Right lobe of liver (tissue), 6 donors: ENCODE measurements around the gene ATF1. TPM values are rescaled to one million over a fixed set of nuclear protein-coding genes. Genes with fewer than 3 reads are reported as not detected.
"Not testable (repeated sequence)": the region's sequence is repeated elsewhere in the genome, so short reads cannot be mapped to it uniquely, and the experiment has no call there.

Source experiments
- ATAC-seq, 4 donors: fragments of 200-7000 bp; cut with Tn5 transposase; one replicate each; pipeline ENCODE4 v1.9.1; 2020; ENCODE audit warnings: mild to moderate bottlenecking in 4 of 4, moderate library complexity in 4 of 4
- DNase-seq, 3 donors: peaks; one replicate each; pipeline ENCODE4 v3.0.0-alpha.2; 2020
- H3K27ac ChIP-seq, 3 donors: fragments of 200-600 bp; one replicate each; pipeline ENCODE4 v1.8.0; 2022
- H3K27me3 ChIP-seq, 2 donors: fragments of 200-600 bp; one replicate each; pipeline ENCODE4 v1.8.0; 2022
- H3K36me3 ChIP-seq, 4 donors: fragments of 200-600 bp; sonication (generic) in 1 of 4; one replicate each; pipeline versions ENCODE4 v1.5.1 to v1.8.0; 2017 to 2022; ENCODE audit warnings: control low read depth in 1 of 4
- H3K4me1 ChIP-seq, 4 donors: fragments of 200-600 bp; sonication (generic) in 1 of 4; one replicate each; pipeline versions ENCODE4 v1.5.1 to v1.8.0; 2017 to 2022; ENCODE audit warnings: control low read depth in 1 of 4
- H3K4me3 ChIP-seq, 3 donors: fragments of 200-600 bp; one replicate each; pipeline ENCODE4 v1.8.0; 2022
- H3K9me3 ChIP-seq, 4 donors: fragments of 200-600 bp; sonication (generic) in 1 of 4; one replicate each; pipeline versions ENCODE4 v1.5.1 to v1.8.0; 2017 to 2022; ENCODE audit warnings: control low read depth in 1 of 4
- POLR2A ChIP-seq: fragments of 450-650 bp; IDR thresholded peaks from one replicate; pipeline ENCODE4 v1.6.1; 2017; ENCODE audit warnings: antibody characterized with exemption, mild to moderate bottlenecking
- WGBS: methylation state at CpG from one replicate; pipeline ENCODE4 v1.1.6; 2018; ENCODE audit warnings: low coverage, low lambda C conversion rate; ENCODE audit not compliant: insufficient coverage; ENCODE audit errors: missing lambda C conversion rate; 5-methylcytosine and 5-hydroxymethylcytosine counted together
- intact Hi-C, 2 donors: fragments of 100-400 bp; cut with DNase I; formaldehyde crosslinking; loops; one replicate each; pipeline versions ENCODE4 v1.11.2 to v1.14.1; 2022
- total RNA-seq, 6 experiments: library from RNA; depleted of rRNA in 2 of 6; stranded (reverse); fragments of >200 nt in 2 of 6; fragmentation: NEBNext Ultra II Directional in 3 of 6; extraction: Animal tissue kit (Norgen Biotek cat#: 25700) in 3 of 6; gene quantifications; one replicate each; pipeline versions ENCODE4 v1.1.0 to v1.2.4, GENCODE V29; 2016 to 2023
- TF ChIP-seq, protein P1 (sequence below), 4 donors: fragments of 200-600 bp in 3 of 4; fragments of 450-650 bp in 1 of 4; IDR thresholded peaks; one replicate each; pipeline versions ENCODE4 v1.5.1 to v1.8.0; 2016 to 2022; ENCODE audit warnings: antibody characterized with exemption in 4 of 4, mild to moderate bottlenecking in 2 of 4
- donor health status: DM: no; HTN: yes; CAD: no.
- donor health status: DM: no; HTN: no; CAD: no.
- donor health status: DM: no; HTN: no; CAD: no.
- donor health status: DM: no; HTN: yes; CAD: no.
- donor health status: DM: no; HTN: yes; CAD: no.

ATF1 gene
- total RNA-seq, 6 experiments from 2014 or later = 7.3 to 19.9 (median 13.4) TPM

DNA sequence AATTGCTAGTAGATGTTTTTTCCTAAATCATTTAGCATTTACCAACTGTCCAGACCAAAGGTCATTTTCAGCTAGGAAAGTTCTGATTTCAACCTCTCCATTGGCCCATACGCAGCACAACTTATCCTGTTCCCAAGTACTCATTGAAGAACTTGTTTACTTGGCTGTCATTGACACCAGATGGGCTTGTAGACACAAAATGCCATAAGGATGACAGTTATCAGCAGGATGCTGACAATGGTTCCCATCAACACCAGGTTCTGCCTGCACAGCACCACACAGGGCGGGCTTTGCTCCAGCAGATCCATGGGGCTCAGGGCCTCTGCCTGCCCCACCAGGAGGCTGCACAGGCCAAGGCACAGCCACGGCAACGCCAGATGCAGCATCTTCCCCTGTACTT, 42.3 kb downstream of the ATF1 start:
- H3K27ac ChIP-seq = no peak overlapping the region
- ATAC-seq (no peak), DNase-seq (no peak)
- H3K9me3 ChIP-seq = no peaks in the 10 kb centered on the region
- H3K27me3 ChIP-seq = no peaks in the 10 kb centered on the region
- H3K4me3 ChIP-seq = no peak overlapping the region
- H3K36me3 ChIP-seq = peaks cover 0 to 10% (median 8%) of the 10 kb centered on the region in 4 donors
- intact Hi-C loops = no loop called here
- 88% methylated on average over 4 of the region's 4 CpGs for WGBS
- no peak for TF ChIP-seq POLR2A
- TF ChIP-seq, protein P1, sequence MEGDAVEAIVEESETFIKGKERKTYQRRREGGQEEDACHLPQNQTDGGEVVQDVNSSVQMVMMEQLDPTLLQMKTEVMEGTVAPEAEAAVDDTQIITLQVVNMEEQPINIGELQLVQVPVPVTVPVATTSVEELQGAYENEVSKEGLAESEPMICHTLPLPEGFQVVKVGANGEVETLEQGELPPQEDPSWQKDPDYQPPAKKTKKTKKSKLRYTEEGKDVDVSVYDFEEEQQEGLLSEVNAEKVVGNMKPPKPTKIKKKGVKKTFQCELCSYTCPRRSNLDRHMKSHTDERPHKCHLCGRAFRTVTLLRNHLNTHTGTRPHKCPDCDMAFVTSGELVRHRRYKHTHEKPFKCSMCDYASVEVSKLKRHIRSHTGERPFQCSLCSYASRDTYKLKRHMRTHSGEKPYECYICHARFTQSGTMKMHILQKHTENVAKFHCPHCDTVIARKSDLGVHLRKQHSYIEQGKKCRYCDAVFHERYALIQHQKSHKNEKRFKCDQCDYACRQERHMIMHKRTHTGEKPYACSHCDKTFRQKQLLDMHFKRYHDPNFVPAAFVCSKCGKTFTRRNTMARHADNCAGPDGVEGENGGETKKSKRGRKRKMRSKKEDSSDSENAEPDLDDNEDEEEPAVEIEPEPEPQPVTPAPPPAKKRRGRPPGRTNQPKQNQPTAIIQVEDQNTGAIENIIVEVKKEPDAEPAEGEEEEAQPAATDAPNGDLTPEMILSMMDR (IDR thresholded peaks at IDR 0.05) = no peak
- no peaks in the 10 kb centered on the region for H3K4me1 ChIP-seq

- H3K27ac ChIP-seq, H3K9me3 ChIP-seq, intact Hi-C loops, H3K4me1 ChIP-seq, DNase-seq, H3K4me3 ChIP-seq, H3K27me3 ChIP-seq, ATAC-seq: not testable (repeated sequence)
- H3K36me3 ChIP-seq = peaks cover 0 to 31% (median 10%) of the 10 kb centered on the region in 4 donors
- 96% methylated on average over 3 of the region's 4 CpGs for WGBS
These were observed 45.2 kb downstream of the ATF1 start for GRCh38 chr12:50809131-50809530.

- ATAC-seq, H3K4me1 ChIP-seq, H3K9me3 ChIP-seq, H3K4me3 ChIP-seq, intact Hi-C loops, DNase-seq, H3K27ac ChIP-seq, H3K27me3 ChIP-seq: not testable (repeated sequence)
- H3K36me3 ChIP-seq = peaks cover 0 to 62% (median 20%) of the 10 kb centered on the region in 4 donors
- 95% methylated on average over 5 of the region's 7 CpGs for WGBS
These were observed 51.0 kb downstream of the ATF1 start for GRCh38 chr12:50814921-50815320.

DNA sequence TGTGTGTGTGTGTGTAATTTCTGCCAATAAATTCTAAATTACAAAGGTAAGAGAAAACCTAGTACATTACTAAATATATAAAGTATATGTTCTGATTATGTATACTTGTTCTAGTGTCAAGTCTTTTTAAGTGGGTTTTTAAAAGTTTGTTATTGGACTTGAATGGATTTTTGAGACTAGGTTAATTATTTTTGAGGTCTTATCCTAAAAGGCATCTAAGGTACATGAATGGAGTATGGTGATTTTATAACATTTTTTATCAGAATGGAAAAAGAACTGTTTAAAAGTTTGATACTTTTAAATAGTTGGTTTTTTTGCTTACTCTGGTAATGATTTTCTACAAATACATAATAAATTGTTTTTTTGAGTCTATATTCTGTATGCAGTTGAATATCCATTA, 56.3 kb downstream of the ATF1 start:
- H3K36me3 ChIP-seq = peaks cover 0 to 22% (median 11%) of the 10 kb centered on the region in 4 donors
- no peak for ATAC-seq
- H3K4me3 ChIP-seq = no peak overlapping the region
- H3K9me3 ChIP-seq = no peaks in the 10 kb centered on the region
- no peak for DNase-seq
- no peaks in the 10 kb centered on the region for H3K27me3 ChIP-seq
- peaks cover 0 to 14% (median 0%) of the 10 kb centered on the region in 4 donors for H3K4me1 ChIP-seq
- TF ChIP-seq, protein P1 (IDR thresholded peaks at IDR 0.05) = no peak
- intact Hi-C loops = loop anchor here in 1 of 2 donors (10.0 kb wide), 1 partner anchor 165 kb away; no protein-coding TSS in a partner anchor
- H3K27ac ChIP-seq = no peak overlapping the region

DNA sequence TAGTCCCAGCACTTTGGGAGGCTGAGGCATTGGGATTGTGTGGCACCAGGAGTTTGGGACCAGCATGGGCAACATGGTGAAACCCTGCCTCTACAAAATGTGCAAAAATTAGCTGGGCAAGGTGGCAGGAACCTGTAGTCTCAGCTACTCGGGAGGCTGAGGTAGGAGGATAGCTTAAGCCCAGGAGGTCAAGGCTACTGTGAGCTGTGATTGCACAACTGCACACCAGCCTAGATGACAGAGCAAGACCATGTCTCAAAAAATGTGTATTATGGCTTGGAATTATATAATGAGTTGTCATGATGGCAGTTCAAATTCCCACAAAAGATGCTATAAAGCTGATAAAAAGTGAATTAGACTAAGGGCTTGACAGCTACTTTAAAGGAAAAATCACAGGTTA, 58.2 kb downstream of the ATF1 start:
- WGBS = no CpG with 5 or more reads among the region's 1 CpG
- Histone ChIP-seq H3K36me3 (peaks cover 0 to 12% (median 2%) of the 10 kb centered on the region in 4 donors), H3K4me3 (no peak overlapping the region), H3K9me3 (no peaks in the 10 kb centered on the region), H3K4me1 (peaks cover 0 to 21% (median 2%) of the 10 kb centered on the region in 4 donors), H3K27ac (no peak overlapping the region), H3K27me3 (no peaks in the 10 kb centered on the region)
- intact Hi-C loops = loop anchor here in 1 of 2 donors (10.0 kb wide), 1 partner anchor 163 kb away; no protein-coding TSS in a partner anchor
- DNase-seq (no peak), ATAC-seq (no peak)
- no peak for TF ChIP-seq POLR2A
- TF ChIP-seq, protein P1 (IDR thresholded peaks at IDR 0.05) = no peak

- not testable (repeated sequence) for ATAC-seq, H3K4me3 ChIP-seq, H3K9me3 ChIP-seq, H3K36me3 ChIP-seq, H3K27me3 ChIP-seq, DNase-seq
- Histone ChIP-seq H3K4me1 (peaks cover 0 to 21% (median 2%) of the 10 kb centered on the region in 4 donors), H3K27ac (peak overlapping the region in 1 of 3 donors; percentile 76)
- intact Hi-C loops = loop anchor here in 1 of 2 donors (10.0 kb wide), 1 partner anchor 161 kb away; no protein-coding TSS in a partner anchor
- 80% methylated on average over 11 of the region's 11 CpGs for WGBS
These were observed 59.8 kb downstream of the ATF1 start for GRCh38 chr12:50823724-50824123.
